Keratinocyte (primary cell): ENCODE data around the gene SNX3. TPM values are rescaled to one million over a fixed set of nuclear protein-coding genes. Genes with fewer than 3 reads are reported as not detected.
A peak's percentile ranks its signal among the peaks of the same experiment; 100 is the strongest.

ENCODE experiments used
- DNase-seq: peaks from one replicate; pipeline ENCODE4 v3.0.0-alpha.2; 2011; ENCODE audit warnings: low read depth, missing footprints, low spot score
- FAIRE-seq: peaks from 2 replicates; lab custom pipeline; 2011; peaks lifted over from hg19 to GRCh38; lab: Jason Lieb, UNC
- H2AFZ ChIP-seq: 2 replicates; pipeline ENCODE4 v1.6.0; 2012; ENCODE audit warnings: low read length, control low read depth, inconsistent platforms; ENCODE audit not compliant: control insufficient read depth
- H3K27ac ChIP-seq: 2 replicates; pipeline ENCODE4 v1.5.1; 2011; ENCODE audit warnings: low read length; ENCODE audit not compliant: control insufficient read depth, insufficient read depth
- H3K27me3 ChIP-seq: 3 replicates; pipeline ENCODE4 v1.6.0; 2011; ENCODE audit warnings: low read length; ENCODE audit not compliant: control insufficient read depth, insufficient read depth; ENCODE audit errors: extremely low read depth
- H3K36me3 ChIP-seq, 2 experiments: 2 replicates in 1 of 2; 3 replicates in 1 of 2; pipeline ENCODE4 v1.5.1; 2011; ENCODE audit warnings: low read length in 2 of 2, mild to moderate bottlenecking in 1 of 2; ENCODE audit not compliant: control insufficient read depth in 2 of 2, insufficient read depth in 2 of 2; ENCODE audit errors: extremely low read depth in 1 of 2
- H3K4me1 ChIP-seq: 3 replicates; pipeline ENCODE4 v1.5.1; 2011; ENCODE audit warnings: low read length; ENCODE audit not compliant: control insufficient read depth, insufficient read depth; ENCODE audit errors: extremely low read depth
- H3K4me2 ChIP-seq: 3 replicates; pipeline ENCODE4 v1.6.0; 2011; ENCODE audit warnings: low read depth, low read length; ENCODE audit not compliant: control insufficient read depth, insufficient read depth; ENCODE audit errors: extremely low read depth
- H3K4me3 ChIP-seq, 3 experiments: fragments of 200-600 bp in 1 of 3; sonication (generic) in 1 of 3; 2 replicates in 2 of 3; 3 replicates in 1 of 3; pipeline ENCODE4 v1.5.1; 2011 to 2016; ENCODE audit warnings: low read length in 3 of 3, mild to moderate bottlenecking in 3 of 3, control low read depth in 2 of 3, inconsistent platforms in 1 of 3, low read depth in 1 of 3, mixed read lengths in 1 of 3, mixed run types in 1 of 3, moderate library complexity in 1 of 3; ENCODE audit not compliant: control insufficient read depth in 2 of 3, insufficient read depth in 2 of 3; ENCODE audit errors: extremely low read depth in 1 of 3
- H3K79me2 ChIP-seq: 2 replicates; pipeline ENCODE4 v1.6.0; 2012; ENCODE audit warnings: low read length; ENCODE audit not compliant: control insufficient read depth, insufficient read depth
- H3K9ac ChIP-seq: 3 replicates; pipeline ENCODE4 v1.6.0; 2011; ENCODE audit warnings: low read length; ENCODE audit not compliant: control insufficient read depth, insufficient read depth; ENCODE audit errors: extremely low read depth
- H3K9me1 ChIP-seq: 3 replicates; pipeline ENCODE4 v1.6.0; 2011; ENCODE audit warnings: low read length; ENCODE audit not compliant: control insufficient read depth, insufficient read depth; ENCODE audit errors: extremely low read depth
- H3K9me3 ChIP-seq: 2 replicates; pipeline ENCODE4 v1.5.1; 2012; ENCODE audit warnings: low read depth, low read length; ENCODE audit not compliant: control insufficient read depth
- H4K20me1 ChIP-seq: 3 replicates; pipeline ENCODE4 v1.6.0; 2011; ENCODE audit warnings: low read length; ENCODE audit not compliant: control insufficient read depth, insufficient read depth; ENCODE audit errors: extremely low read depth
- CTCF ChIP-seq, 3 experiments: IDR thresholded peaks in 1 of 3; conservative IDR thresholded peaks in 1 of 3; optimal IDR thresholded peaks in 1 of 3; 2 replicates in 2 of 3; 3 replicates in 1 of 3; pipeline versions ENCODE3 to v1.5.1; 2011; ENCODE audit warnings: low read length in 3 of 3, mild to moderate bottlenecking in 3 of 3, moderate library complexity in 2 of 3, control low read depth in 1 of 3, inconsistent platforms in 1 of 3; ENCODE audit not compliant: insufficient read depth in 2 of 3; ENCODE audit errors: extremely low read depth in 1 of 3
- EZH2 ChIP-seq: IDR thresholded peaks from one replicate; pipeline ENCODE4 v1.6.1; 2012; ENCODE audit warnings: inconsistent platforms, mild to moderate bottlenecking, low read length, moderate library complexity
- dilution Hi-C: fragments of 300-500 bp; cut with MboI; formaldehyde crosslinking; loops from one replicate; pipeline ENCODE4 v1.7.0; 2020; ENCODE audit warnings: low sequenced_read_pairs; ENCODE audit not compliant: extremely low pct_ligation_motif_present
- polyA plus RNA-seq, 5 experiments: library from polyadenylated mRNA; depleted of rRNA in 3 of 5; stranded (reverse) in 3 of 5; stranded (forward) in 1 of 5; unstranded in 1 of 5; fragments of >200 nt; gene quantifications; 1 replicate in 1 of 5; 2 replicates in 3 of 5; 3 replicates in 1 of 5; pipeline versions ENCODE4 v1.2.1 to v1.2.3, GENCODE V29; 2011 to 2012; ENCODE audit warnings: missing spikeins in 2 of 5, low read depth in 1 of 5, low replicate concordance in 1 of 5

The SNX3 gene
- polyA plus RNA-seq, 1 donor (not counting 4 experiments of a cell fraction or from before 2014, with no cell fraction given) = 460 TPM

GRCh38 chr6:108165714-108166663 lies 94.9 kb downstream of the SNX3 start, which contains the start of gene NR2E1:
Gene NR2E1, plus strand, starts transcription at chr6:108166022. Its CDS starts 744 bp downstream, at chr6:108166766.
- Histone ChIP-seq H3K27me3 (peaks cover 100% of the 10 kb centered on the region), H3K9me3 (no peaks in the 10 kb centered on the region), H3K4me3 (peak within 1 kb of the TSS; percentile 4 to 61 (median 40)), H3K9me1 (no peaks in the 10 kb centered on the region), H3K9ac (no peak within 1 kb of the TSS), H3K79me2 (no peaks in the 10 kb centered on the region), H3K4me1 (peaks cover 33% of the 10 kb centered on the region), H2AFZ (peak within 1 kb of the TSS; percentile 27), H4K20me1 (no peaks in the 10 kb centered on the region), H3K36me3 (no peaks in the 10 kb centered on the region), H3K4me2 (peak within 1 kb of the TSS; percentile 80), H3K27ac (no peak within 1 kb of the TSS)
- TF ChIP-seq EZH2 (peak; percentile 66), CTCF (optimal IDR thresholded peaks at IDR 0.05 in 1 of 3, IDR thresholded peaks at IDR 0.05 in 1 of 3, conservative IDR thresholded peaks at IDR 0.05 in 1 of 3; ENCODE audit: extremely low read depth in 1 of 3, insufficient read depth in 2 of 3, low read length in 3 of 3) (no peak)
- FAIRE-seq = no peak
- no peak for DNase-seq
- dilution Hi-C loops = no loop called here

GRCh38 chr6:108164815-108165706 lies 95.8 kb downstream of the SNX3 start:
- no peaks in the 10 kb centered on the region for H3K79me2 ChIP-seq
- no peaks in the 10 kb centered on the region for H4K20me1 ChIP-seq
- peak overlapping the region in 2 of 3 experiments; percentile 40 to 61 for H3K4me3 ChIP-seq
- H3K9me1 ChIP-seq = no peaks in the 10 kb centered on the region
- H3K27ac ChIP-seq = no peak overlapping the region
- dilution Hi-C loops = no loop called here
- FAIRE-seq = no peak
- H3K27me3 ChIP-seq = peaks cover 97% of the 10 kb centered on the region
- H3K9ac ChIP-seq = no peak overlapping the region
- H2AFZ ChIP-seq = no peak overlapping the region
- no peaks in the 10 kb centered on the region for H3K9me3 ChIP-seq
- no peak for DNase-seq
- no peaks in the 10 kb centered on the region for H3K36me3 ChIP-seq
- peaks cover 33% of the 10 kb centered on the region for H3K4me1 ChIP-seq
- peak overlapping the region; percentile 80 for H3K4me2 ChIP-seq
- peak; percentile 89 for TF ChIP-seq EZH2
- no peak for TF ChIP-seq CTCF (optimal IDR thresholded peaks at IDR 0.05 in 1 of 3, IDR thresholded peaks at IDR 0.05 in 1 of 3, conservative IDR thresholded peaks at IDR 0.05 in 1 of 3; ENCODE audit: extremely low read depth in 1 of 3, insufficient read depth in 2 of 3, low read length in 3 of 3)
